ENCODE results near the gene LINGO1. TPM values are rescaled to one million over a fixed set of nuclear protein-coding genes. Genes with fewer than 3 reads are reported as not detected.

LINGO1 gene
- total RNA-seq, 4 donors from 2014 or later: 0.83 to 2.2 (median 1.0) TPM; not detected in 1

DNA sequence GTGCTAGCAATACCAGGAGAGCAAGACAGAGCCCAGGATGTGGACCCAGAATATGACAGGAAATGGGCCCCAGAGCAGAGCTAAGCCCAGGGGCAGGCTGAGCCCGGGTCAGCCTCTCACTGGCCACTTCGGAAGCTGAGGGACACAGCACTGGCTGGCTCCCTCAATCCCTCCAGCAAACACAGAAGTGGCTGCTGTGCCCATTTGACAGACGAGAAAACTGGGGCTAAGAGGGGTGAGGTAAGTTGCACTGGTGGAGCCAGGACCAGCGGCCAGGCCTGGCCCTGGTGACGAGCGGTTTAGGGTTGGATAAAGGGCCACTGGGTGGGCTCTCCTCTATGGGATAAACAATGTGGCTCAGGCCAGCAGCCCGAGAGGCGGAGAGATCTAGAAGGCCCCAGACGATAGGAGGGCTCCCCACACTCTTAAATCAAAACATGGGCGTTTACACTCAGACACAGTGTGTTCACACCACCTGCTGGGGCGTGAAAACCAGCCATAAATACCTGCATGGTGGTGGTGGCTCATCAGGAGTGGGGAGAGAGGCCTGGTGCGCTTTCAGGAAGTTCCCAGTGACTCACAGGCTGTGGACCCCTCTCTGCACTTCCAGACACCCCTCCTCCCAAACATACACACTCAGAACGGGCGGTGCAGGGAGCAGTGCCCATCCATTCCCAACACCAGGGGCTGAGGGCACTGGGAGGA is 12.0 kb upstream of the LINGO1 start:
- Histone ChIP-seq H3K27ac (replicated peaks in 1 of 4) (no peak overlapping the region), H3K36me3 (no peaks in the 10 kb centered on the region), H3K4me3 (no peak overlapping the region), H3K4me1 (no peaks in the 10 kb centered on the region), H3K9me3 (no peaks in the 10 kb centered on the region), H3K27me3 (peaks cover 0 to 32% (median 0%) of the 10 kb centered on the region in 4 donors)
- intact Hi-C loops (cut with DNase I): no loop called here
- 81% methylated on average over 13 of the region's 14 CpGs for WGBS
- TF ChIP-seq EP300 (IDR thresholded peaks at IDR 0.05): no peak
- TF ChIP-seq, protein P1, sequence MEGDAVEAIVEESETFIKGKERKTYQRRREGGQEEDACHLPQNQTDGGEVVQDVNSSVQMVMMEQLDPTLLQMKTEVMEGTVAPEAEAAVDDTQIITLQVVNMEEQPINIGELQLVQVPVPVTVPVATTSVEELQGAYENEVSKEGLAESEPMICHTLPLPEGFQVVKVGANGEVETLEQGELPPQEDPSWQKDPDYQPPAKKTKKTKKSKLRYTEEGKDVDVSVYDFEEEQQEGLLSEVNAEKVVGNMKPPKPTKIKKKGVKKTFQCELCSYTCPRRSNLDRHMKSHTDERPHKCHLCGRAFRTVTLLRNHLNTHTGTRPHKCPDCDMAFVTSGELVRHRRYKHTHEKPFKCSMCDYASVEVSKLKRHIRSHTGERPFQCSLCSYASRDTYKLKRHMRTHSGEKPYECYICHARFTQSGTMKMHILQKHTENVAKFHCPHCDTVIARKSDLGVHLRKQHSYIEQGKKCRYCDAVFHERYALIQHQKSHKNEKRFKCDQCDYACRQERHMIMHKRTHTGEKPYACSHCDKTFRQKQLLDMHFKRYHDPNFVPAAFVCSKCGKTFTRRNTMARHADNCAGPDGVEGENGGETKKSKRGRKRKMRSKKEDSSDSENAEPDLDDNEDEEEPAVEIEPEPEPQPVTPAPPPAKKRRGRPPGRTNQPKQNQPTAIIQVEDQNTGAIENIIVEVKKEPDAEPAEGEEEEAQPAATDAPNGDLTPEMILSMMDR (IDR thresholded peaks at IDR 0.05): no peak
- TF ChIP-seq POLR2AphosphoS5 (IDR thresholded peaks at IDR 0.05): no peak
- TF ChIP-seq POLR2A (IDR thresholded peaks at IDR 0.05; ENCODE audit: low read depth): no peak
- no peak for DNase-seq (ENCODE audit: extremely low spot score)

GRCh38 chr15:77643764-77644163 is 11.1 kb upstream of the LINGO1 start:
- TF ChIP-seq, protein P1 (IDR thresholded peaks at IDR 0.05): no peak
- no peak for TF ChIP-seq POLR2AphosphoS5 (IDR thresholded peaks at IDR 0.05)
- TF ChIP-seq EP300 (IDR thresholded peaks at IDR 0.05): no peak
- TF ChIP-seq POLR2A (IDR thresholded peaks at IDR 0.05; ENCODE audit: low read depth): no peak
- WGBS: 88% methylated on average over 11 of the region's 11 CpGs

DNA sequence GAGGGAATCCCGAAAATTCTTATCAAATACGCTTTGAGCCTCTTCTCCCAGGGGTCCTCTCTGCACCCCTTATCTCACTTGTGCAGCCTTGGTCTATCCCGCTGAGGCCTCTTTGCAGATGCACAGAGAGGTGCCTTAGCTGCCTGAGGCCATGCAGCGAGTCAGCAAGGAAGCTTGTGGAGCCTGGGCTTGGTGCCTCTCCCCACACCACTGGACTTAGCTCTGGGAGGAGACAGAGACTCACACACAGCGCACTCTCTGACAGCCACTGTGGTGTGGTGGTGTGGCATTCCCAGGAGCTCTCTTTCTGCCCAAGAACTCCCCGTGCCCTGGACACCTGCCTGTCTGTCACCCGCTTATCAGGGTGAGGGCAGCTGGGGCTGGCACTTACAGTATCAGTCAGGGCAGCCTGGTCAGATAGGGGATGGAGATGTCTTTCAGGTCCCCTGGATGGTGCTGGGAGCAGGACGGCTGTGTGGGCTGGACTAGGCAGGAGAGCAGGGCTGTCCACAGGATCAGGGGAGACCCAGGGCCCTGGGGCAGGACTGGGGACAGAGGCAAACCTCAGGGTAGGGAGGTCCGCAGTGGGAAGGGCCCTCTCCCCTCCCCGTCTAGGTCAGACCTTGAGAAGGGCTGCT is 10.2 kb upstream of the LINGO1 start:
- Histone ChIP-seq H3K27ac (replicated peaks in 1 of 4) (no peak overlapping the region), H3K4me3 (no peak overlapping the region), H3K4me1 (no peaks in the 10 kb centered on the region), H3K36me3 (no peaks in the 10 kb centered on the region), H3K27me3 (peaks cover 0 to 33% (median 0%) of the 10 kb centered on the region in 4 donors), H3K9me3 (no peaks in the 10 kb centered on the region)
- intact Hi-C loops (cut with DNase I): no loop called here
- TF ChIP-seq POLR2AphosphoS5 (IDR thresholded peaks at IDR 0.05): no peak
- no peak for TF ChIP-seq EP300 (IDR thresholded peaks at IDR 0.05)
- no peak for TF ChIP-seq POLR2A (IDR thresholded peaks at IDR 0.05; ENCODE audit: low read depth)
- TF ChIP-seq, protein P1 (IDR thresholded peaks at IDR 0.05): no peak
- 81% methylated on average over 6 of the region's 10 CpGs for WGBS
- DNase-seq (ENCODE audit: extremely low spot score): no peak

More at GRCh38 chr15:77643764-77644163, 11.1 kb upstream of the LINGO1 start:
- Histone ChIP-seq H3K4me3 (no peak overlapping the region), H3K36me3 (no peaks in the 10 kb centered on the region), H3K27me3 (peaks cover 0 to 33% (median 0%) of the 10 kb centered on the region in 4 donors), H3K27ac (replicated peaks in 1 of 4) (no peak overlapping the region), H3K4me1 (no peaks in the 10 kb centered on the region), H3K9me3 (no peaks in the 10 kb centered on the region)
- DNase-seq (ENCODE audit: extremely low spot score): no peak
- intact Hi-C loops (cut with DNase I): no loop called here

DNA sequence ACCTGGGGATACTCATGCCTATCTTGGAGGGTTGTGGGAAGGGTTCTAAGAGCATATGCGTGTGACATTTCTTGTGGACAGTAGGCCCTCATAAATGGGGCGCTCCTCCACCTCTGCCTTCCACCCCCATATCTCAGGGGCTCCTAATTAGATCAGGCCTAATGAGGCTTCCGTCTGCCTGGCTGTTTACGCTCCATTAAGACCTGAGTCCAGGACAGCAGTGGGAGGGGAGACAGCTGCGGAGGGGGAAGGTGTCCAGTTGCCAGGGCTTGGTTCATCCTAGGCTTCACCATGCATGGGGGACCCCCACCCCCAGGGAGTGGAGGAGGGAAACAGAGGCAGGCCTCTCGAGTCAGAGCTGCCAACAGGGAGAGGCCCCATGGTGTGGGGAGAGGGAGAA is 9.3 kb upstream of the LINGO1 start:
- intact Hi-C loops (cut with DNase I): no loop called here
- no peak for DNase-seq (ENCODE audit: extremely low spot score)
- TF ChIP-seq, protein P1 (IDR thresholded peaks at IDR 0.05): no peak
- TF ChIP-seq POLR2A (IDR thresholded peaks at IDR 0.05; ENCODE audit: low read depth): no peak
- no peak for TF ChIP-seq EP300 (IDR thresholded peaks at IDR 0.05)
- no peak for TF ChIP-seq POLR2AphosphoS5 (IDR thresholded peaks at IDR 0.05)
- peaks cover 0 to 36% (median 0%) of the 10 kb centered on the region in 4 donors for H3K27me3 ChIP-seq
- no peaks in the 10 kb centered on the region for H3K4me1 ChIP-seq
- H3K36me3 ChIP-seq: no peaks in the 10 kb centered on the region
- H3K4me3 ChIP-seq: no peak overlapping the region
- no peaks in the 10 kb centered on the region for H3K9me3 ChIP-seq
- 89% methylated on average over 4 of the region's 6 CpGs for WGBS
- H3K27ac ChIP-seq (replicated peaks in 1 of 4): no peak overlapping the region

All from esophagus muscularis mucosa (tissue), 4 donors.